Measurements from ENCODE around the gene NOS1.
"Not testable (repeated sequence)": the region's sequence is repeated elsewhere in the genome, so short reads cannot be mapped to it uniquely, and the experiment has no call there.

Gene NOS1

GRCh38 chr12:117361347-117361751 lies at the start of gene NOS1:
Gene NOS1, minus strand, starts transcription at chr12:117361626. Its CDS starts 30,557 bp downstream, at chr12:117331069.
- DNase-seq, result no peak

- no peak for DNase-seq
Measured at GRCh38 chr12:117409286-117409685, 47.9 kb upstream of the NOS1 start.

- DNase-seq, result peak; percentile 39
Measured at GRCh38 chr12:117408161-117408791, 46.9 kb upstream of the NOS1 start.

GRCh38 chr12:117404940-117405339 lies 43.5 kb upstream of the NOS1 start:
- no peak for DNase-seq

- no peak for DNase-seq
Measured at GRCh38 chr12:117404203-117404853, 42.9 kb upstream of the NOS1 start.

- DNase-seq, result no peak
Measured at GRCh38 chr12:117403586-117404139, 42.2 kb upstream of the NOS1 start.

GRCh38 chr12:117402363-117402762 lies 40.9 kb upstream of the NOS1 start:
- DNase-seq, result no peak

- no peak for DNase-seq
Measured at GRCh38 chr12:117400912-117401311, 39.5 kb upstream of the NOS1 start.

- not testable (repeated sequence) for DNase-seq
Measured at GRCh38 chr12:117398482-117398881, 37.1 kb upstream of the NOS1 start.

GRCh38 chr12:117395766-117396165 lies 34.3 kb upstream of the NOS1 start:
- DNase-seq, result no peak

- DNase-seq, result no peak
Measured at GRCh38 chr12:117394491-117394890, 33.1 kb upstream of the NOS1 start.

GRCh38 chr12:117393656-117394055 lies 32.2 kb upstream of the NOS1 start:
- no peak for DNase-seq

- DNase-seq, result no peak
Measured at GRCh38 chr12:117390866-117391265, 29.4 kb upstream of the NOS1 start.

GRCh38 chr12:117388951-117389446 lies 27.6 kb upstream of the NOS1 start:
- no peak for DNase-seq

- peak; percentile 8 for DNase-seq
Measured at GRCh38 chr12:117387832-117388231, 26.4 kb upstream of the NOS1 start.

- no peak for DNase-seq
Measured at GRCh38 chr12:117384735-117385134, 23.3 kb upstream of the NOS1 start.

GRCh38 chr12:117380083-117380482 lies 18.7 kb upstream of the NOS1 start:
- no peak for DNase-seq

GRCh38 chr12:117377758-117378157 lies 16.3 kb upstream of the NOS1 start:
- DNase-seq, result no peak

GRCh38 chr12:117370588-117370987 lies 9.2 kb upstream of the NOS1 start:
- DNase-seq, result no peak

- not testable (repeated sequence) for DNase-seq
Measured at GRCh38 chr12:117370000-117370399, 8.6 kb upstream of the NOS1 start.

- peak; percentile 81 for DNase-seq
Measured at GRCh38 chr12:117367006-117367638, 5.7 kb upstream of the NOS1 start.

- no peak for DNase-seq
Measured at GRCh38 chr12:117365049-117365616, 3.7 kb upstream of the NOS1 start.

- DNase-seq, result no peak
Measured at GRCh38 chr12:117363953-117364486, 2.6 kb upstream of the NOS1 start.
